Measurements from ENCODE around the gene CDC42SE1.

DNA sequence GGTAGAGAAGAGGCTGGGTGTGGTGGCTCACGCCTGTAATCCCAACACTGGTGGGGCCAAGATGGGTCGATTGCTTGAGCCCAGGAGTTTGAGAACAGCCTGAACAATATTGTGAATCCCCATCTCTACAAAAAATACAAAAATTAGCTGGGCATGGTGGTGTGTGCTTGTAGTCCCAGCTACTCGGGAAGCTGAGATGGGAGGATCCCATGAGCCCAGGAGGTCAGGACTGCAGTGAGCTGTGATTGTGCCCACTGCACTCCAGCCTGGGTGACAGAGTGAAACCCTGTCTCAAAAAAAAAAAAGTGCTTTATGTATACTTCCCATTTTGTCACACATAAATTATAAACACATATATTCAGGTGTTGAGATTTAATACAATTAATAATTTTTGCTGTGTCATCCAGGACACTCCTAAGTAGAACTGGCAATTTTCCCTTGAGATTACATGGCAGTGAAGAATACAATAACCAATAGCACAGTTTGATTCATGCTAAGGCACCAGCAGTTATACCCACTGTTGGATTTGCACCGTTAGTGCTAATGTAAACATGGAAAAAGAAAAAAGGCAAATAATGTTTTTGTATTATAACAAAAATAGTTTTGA lies 26.6 kb upstream of the CDC42SE1 start:
- TF ChIP-seq, protein P1, sequence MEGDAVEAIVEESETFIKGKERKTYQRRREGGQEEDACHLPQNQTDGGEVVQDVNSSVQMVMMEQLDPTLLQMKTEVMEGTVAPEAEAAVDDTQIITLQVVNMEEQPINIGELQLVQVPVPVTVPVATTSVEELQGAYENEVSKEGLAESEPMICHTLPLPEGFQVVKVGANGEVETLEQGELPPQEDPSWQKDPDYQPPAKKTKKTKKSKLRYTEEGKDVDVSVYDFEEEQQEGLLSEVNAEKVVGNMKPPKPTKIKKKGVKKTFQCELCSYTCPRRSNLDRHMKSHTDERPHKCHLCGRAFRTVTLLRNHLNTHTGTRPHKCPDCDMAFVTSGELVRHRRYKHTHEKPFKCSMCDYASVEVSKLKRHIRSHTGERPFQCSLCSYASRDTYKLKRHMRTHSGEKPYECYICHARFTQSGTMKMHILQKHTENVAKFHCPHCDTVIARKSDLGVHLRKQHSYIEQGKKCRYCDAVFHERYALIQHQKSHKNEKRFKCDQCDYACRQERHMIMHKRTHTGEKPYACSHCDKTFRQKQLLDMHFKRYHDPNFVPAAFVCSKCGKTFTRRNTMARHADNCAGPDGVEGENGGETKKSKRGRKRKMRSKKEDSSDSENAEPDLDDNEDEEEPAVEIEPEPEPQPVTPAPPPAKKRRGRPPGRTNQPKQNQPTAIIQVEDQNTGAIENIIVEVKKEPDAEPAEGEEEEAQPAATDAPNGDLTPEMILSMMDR (IDR thresholded peaks at IDR 0.05) = no peak
- TF ChIP-seq, protein P2, sequence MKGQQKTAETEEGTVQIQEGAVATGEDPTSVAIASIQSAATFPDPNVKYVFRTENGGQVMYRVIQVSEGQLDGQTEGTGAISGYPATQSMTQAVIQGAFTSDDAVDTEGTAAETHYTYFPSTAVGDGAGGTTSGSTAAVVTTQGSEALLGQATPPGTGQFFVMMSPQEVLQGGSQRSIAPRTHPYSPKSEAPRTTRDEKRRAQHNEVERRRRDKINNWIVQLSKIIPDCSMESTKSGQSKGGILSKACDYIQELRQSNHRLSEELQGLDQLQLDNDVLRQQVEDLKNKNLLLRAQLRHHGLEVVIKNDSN (CRISPR knock-in tag; IDR thresholded peaks at IDR 0.05) = no peak
- TF ChIP-seq TEAD4 (CRISPR knock-in tag; IDR thresholded peaks at IDR 0.05) (no peak), FOXK1 (CRISPR knock-in tag; IDR thresholded peaks at IDR 0.05) (no peak), ZNF423 (CRISPR knock-in tag; IDR thresholded peaks at IDR 0.05) (no peak), PRRX2 (CRISPR knock-in tag; IDR thresholded peaks at IDR 0.05) (no peak), CBFB (CRISPR knock-in tag; IDR thresholded peaks at IDR 0.05; ENCODE audit: low read depth) (no peak), ZNF263 (CRISPR knock-in tag; IDR thresholded peaks at IDR 0.05; ENCODE audit: low read depth) (no peak), ATF1 (CRISPR knock-in tag; IDR thresholded peaks at IDR 0.05) (no peak)
- TF ChIP-seq, protein P3, sequence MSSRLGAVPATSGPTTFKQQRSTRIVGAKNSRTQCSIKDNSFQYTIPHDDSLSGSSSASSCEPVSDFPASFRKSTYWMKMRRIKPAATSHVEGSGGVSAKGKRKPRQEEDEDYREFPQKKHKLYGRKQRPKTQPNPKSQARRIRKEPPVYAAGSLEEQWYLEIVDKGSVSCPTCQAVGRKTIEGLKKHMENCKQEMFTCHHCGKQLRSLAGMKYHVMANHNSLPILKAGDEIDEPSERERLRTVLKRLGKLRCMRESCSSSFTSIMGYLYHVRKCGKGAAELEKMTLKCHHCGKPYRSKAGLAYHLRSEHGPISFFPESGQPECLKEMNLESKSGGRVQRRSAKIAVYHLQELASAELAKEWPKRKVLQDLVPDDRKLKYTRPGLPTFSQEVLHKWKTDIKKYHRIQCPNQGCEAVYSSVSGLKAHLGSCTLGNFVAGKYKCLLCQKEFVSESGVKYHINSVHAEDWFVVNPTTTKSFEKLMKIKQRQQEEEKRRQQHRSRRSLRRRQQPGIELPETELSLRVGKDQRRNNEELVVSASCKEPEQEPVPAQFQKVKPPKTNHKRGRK (CRISPR knock-in tag; IDR thresholded peaks at IDR 0.05; ENCODE audit: borderline replicate concordance) = no peak
- TF ChIP-seq, protein P4, sequence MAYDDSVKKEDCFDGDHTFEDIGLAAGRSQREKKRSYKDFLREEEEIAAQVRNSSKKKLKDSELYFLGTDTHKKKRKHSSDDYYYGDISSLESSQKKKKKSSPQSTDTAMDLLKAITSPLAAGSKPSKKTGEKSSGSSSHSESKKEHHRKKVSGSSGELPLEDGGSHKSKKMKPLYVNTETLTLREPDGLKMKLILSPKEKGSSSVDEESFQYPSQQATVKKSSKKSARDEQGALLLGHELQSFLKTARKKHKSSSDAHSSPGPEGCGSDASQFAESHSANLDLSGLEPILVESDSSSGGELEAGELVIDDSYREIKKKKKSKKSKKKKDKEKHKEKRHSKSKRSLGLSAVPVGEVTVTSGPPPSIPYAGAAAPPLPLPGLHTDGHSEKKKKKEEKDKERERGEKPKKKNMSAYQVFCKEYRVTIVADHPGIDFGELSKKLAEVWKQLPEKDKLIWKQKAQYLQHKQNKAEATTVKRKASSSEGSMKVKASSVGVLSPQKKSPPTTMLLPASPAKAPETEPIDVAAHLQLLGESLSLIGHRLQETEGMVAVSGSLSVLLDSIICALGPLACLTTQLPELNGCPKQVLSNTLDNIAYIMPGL (CRISPR knock-in tag; IDR thresholded peaks at IDR 0.05) = no peak
- TF ChIP-seq, protein P5, sequence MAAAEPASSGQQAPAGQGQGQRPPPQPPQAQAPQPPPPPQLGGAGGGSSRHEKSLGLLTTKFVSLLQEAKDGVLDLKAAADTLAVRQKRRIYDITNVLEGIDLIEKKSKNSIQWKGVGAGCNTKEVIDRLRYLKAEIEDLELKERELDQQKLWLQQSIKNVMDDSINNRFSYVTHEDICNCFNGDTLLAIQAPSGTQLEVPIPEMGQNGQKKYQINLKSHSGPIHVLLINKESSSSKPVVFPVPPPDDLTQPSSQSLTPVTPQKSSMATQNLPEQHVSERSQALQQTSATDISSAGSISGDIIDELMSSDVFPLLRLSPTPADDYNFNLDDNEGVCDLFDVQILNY (CRISPR knock-in tag; IDR thresholded peaks at IDR 0.05) = no peak
- TF ChIP-seq, protein P6, sequence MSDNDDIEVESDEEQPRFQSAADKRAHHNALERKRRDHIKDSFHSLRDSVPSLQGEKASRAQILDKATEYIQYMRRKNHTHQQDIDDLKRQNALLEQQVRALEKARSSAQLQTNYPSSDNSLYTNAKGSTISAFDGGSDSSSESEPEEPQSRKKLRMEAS (CRISPR knock-in tag; IDR thresholded peaks at IDR 0.05) = no peak

Data from WTC11 (cell line).